GM12874 (cell line): Measurements from ENCODE around the gene RBP3.

Source experiments
- CTCF ChIP-seq: IDR thresholded peaks from 2 replicates; pipeline ENCODE4 v1.5.1; 2011; ENCODE audit warnings: low read depth, mild to moderate bottlenecking, control low read depth, low read length, moderate library complexity; ENCODE audit not compliant: insufficient read depth

Gene RBP3

GRCh38 chr10:47354165-47354564 lies 6.0 kb downstream of the RBP3 start:
- no peak for TF ChIP-seq CTCF

GRCh38 chr10:47354900-47355299 lies 6.7 kb downstream of the RBP3 start:
- no peak for TF ChIP-seq CTCF

GRCh38 chr10:47356708-47357107 lies 8.5 kb downstream of the RBP3 start:
- no peak for TF ChIP-seq CTCF

- TF ChIP-seq CTCF, result no peak
Observed at GRCh38 chr10:47357131-47357582, 9.0 kb downstream of the RBP3 start.

- TF ChIP-seq CTCF, result no peak
Observed at GRCh38 chr10:47357911-47358310, 9.7 kb downstream of the RBP3 start.

GRCh38 chr10:47358457-47358856 lies 10.3 kb downstream of the RBP3 start:
- no peak for TF ChIP-seq CTCF

GRCh38 chr10:47359101-47359500 lies 10.9 kb downstream of the RBP3 start:
- TF ChIP-seq CTCF, result no peak

GRCh38 chr10:47359626-47360418 lies 11.7 kb downstream of the RBP3 start:
- no peak for TF ChIP-seq CTCF
